Fibroblast of skin of right quadriceps (primary cell): ENCODE results near the gene MECP2.
"Not testable (repeated sequence)": the region's sequence is repeated elsewhere in the genome, so short reads cannot be mapped to it uniquely, and the experiment has no call there.

Experiments
- DNase-seq: peaks from one replicate; pipeline ENCODE4 v3.0.0-alpha.2; 2013

MECP2 gene

GRCh38 chrX:154014429-154015380 is 82.8 kb downstream of the MECP2 start:
- no peak for DNase-seq

GRCh38 chrX:154013614-154014360 is 83.7 kb downstream of the MECP2 start:
- peak; percentile 26 for DNase-seq

GRCh38 chrX:154013001-154013421 is 84.5 kb downstream of the MECP2 start:
- DNase-seq: no peak

- DNase-seq: no peak
These were observed 85.1 kb downstream of the MECP2 start for GRCh38 chrX:154012336-154012991.

GRCh38 chrX:154011376-154012335 is 85.9 kb downstream of the MECP2 start:
- no peak for DNase-seq

GRCh38 chrX:154010330-154011087 is 87.0 kb downstream of the MECP2 start:
- DNase-seq: no peak

- DNase-seq: no peak
These were observed 89.0 kb downstream of the MECP2 start for GRCh38 chrX:154008521-154008920.

- no peak for DNase-seq
These were observed 90.6 kb downstream of the MECP2 start for GRCh38 chrX:154006947-154007346.

- DNase-seq: no peak
These were observed 93.2 kb downstream of the MECP2 start for GRCh38 chrX:154004315-154004714.

- DNase-seq: peak; percentile 68
These were observed 95.2 kb downstream of the MECP2 start for GRCh38 chrX:154002215-154002719.

GRCh38 chrX:154000051-154000450 is 97.5 kb downstream of the MECP2 start:
- no peak for DNase-seq

- no peak for DNase-seq
These were observed 98.0 kb downstream of the MECP2 start for GRCh38 chrX:153999359-154000037.

- DNase-seq: no peak
These were observed 102.0 kb downstream of the MECP2 start for GRCh38 chrX:153995504-153995903.

- not testable (repeated sequence) for DNase-seq
These were observed 103.1 kb downstream of the MECP2 start for GRCh38 chrX:153994398-153994797.

- DNase-seq: no peak
These were observed 103.5 kb downstream of the MECP2 start for GRCh38 chrX:153993978-153994377.

- no peak for DNase-seq
These were observed 104.4 kb downstream of the MECP2 start for GRCh38 chrX:153993079-153993478.

- no peak for DNase-seq
These were observed 105.3 kb downstream of the MECP2 start for GRCh38 chrX:153992180-153992579.

- no peak for DNase-seq
These were observed 106.4 kb downstream of the MECP2 start for GRCh38 chrX:153991013-153991580.

- DNase-seq: no peak
These were observed 107.4 kb downstream of the MECP2 start for GRCh38 chrX:153989973-153990655.

GRCh38 chrX:153988493-153988892 is 109.0 kb downstream of the MECP2 start:
- DNase-seq: no peak
